AG09319 (cell line): ENCODE results near the gene YAP1.

Experiments
- DNase-seq: peaks from one replicate; pipeline ENCODE4 v3.0.0-alpha.2; 2010; ENCODE audit warnings: low read depth; ENCODE audit errors: extremely low read depth
- TF ChIP-seq, protein P1 (sequence below): IDR thresholded peaks from 2 replicates; pipeline ENCODE4 v1.5.1; 2011; ENCODE audit warnings: low read depth, mild to moderate bottlenecking, inconsistent platforms, low read length, moderate library complexity

The YAP1 gene

DNA sequence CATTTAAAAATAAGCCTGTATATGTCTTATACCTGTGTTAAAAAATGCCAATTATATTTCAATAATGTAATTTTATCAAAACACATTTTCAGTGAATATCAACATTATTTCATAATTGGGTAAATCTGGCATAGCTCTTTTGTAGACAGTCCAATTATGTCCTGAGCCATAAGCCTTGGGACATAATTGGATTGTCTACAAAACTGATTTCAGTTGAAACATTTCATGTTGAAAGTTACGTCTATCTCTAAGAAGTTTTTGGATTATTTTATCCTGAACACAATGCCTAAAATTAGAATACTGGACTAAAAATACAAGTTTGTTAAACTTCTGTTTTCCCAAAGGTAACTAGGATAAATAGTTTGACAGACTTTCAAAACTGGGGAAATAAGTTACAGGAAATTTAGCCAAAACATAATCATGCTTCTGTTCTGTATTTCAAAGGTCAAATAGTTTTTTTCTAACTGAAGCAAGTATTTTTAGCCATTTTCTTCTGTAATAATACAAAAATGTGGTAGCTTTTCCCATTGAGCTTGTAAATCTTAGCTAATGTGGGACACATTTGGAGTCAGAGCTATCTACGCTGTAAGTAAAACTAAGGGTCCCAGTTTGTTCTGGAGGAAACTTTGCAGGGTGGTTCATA lies 106.3 kb downstream of the YAP1 start:
- no peak for DNase-seq
- TF ChIP-seq, protein P1, sequence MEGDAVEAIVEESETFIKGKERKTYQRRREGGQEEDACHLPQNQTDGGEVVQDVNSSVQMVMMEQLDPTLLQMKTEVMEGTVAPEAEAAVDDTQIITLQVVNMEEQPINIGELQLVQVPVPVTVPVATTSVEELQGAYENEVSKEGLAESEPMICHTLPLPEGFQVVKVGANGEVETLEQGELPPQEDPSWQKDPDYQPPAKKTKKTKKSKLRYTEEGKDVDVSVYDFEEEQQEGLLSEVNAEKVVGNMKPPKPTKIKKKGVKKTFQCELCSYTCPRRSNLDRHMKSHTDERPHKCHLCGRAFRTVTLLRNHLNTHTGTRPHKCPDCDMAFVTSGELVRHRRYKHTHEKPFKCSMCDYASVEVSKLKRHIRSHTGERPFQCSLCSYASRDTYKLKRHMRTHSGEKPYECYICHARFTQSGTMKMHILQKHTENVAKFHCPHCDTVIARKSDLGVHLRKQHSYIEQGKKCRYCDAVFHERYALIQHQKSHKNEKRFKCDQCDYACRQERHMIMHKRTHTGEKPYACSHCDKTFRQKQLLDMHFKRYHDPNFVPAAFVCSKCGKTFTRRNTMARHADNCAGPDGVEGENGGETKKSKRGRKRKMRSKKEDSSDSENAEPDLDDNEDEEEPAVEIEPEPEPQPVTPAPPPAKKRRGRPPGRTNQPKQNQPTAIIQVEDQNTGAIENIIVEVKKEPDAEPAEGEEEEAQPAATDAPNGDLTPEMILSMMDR = no peak

DNA sequence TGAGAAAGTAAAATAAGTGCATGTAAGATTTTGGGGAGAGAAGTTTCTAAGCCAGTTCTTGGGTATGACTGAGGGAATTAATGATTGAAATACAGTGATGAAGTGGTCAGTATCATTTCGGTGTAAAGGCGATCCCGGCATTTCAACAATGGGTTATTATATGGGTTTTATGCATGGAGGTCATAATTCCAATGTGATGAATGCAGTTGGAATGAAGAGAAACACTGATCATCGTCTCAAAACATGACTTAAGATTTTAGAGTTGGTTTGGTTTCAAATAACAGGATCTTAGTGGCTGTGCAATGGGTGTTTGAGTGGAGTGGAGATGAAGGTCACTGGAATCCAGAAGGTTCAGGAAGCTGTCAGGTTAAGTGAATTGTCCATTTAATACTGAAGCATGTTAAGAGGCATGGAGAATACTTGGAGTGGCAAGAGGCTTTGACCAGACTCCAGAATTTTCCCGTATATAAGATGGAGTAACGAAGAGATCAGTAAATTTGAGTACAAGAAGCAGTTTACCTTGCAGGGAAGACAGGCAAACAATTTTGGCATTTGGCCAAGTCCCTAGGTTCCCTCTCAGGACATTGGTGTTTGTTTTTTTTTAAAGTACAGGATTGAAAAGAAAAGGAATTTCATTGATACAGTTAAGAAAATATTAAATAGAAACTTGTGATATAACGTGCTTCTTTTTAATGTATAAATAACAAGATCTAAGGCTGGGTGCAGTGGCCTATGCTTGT lies 110.7 kb downstream of the YAP1 start:
- DNase-seq = no peak
- TF ChIP-seq, protein P1 = no peak

DNA sequence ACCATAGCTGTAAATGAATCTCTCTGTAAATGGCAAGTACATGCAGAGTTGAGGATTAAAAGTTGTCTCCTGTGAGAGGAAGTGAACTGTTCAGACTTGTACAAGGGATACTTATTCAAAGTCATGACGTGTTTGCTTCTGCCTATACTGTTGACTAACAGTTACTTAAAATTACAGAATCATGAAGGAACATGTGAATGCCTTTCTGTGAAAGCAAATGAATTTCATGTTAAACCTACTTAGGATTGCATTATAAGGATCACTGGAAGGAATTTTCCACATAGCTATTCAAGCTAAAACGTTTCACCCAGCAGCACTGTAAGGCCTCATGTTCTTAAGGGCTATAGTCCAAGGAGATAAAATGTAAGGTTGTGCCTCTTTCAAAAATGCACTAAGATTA lies 113.6 kb downstream of the YAP1 start:
- no peak for DNase-seq
- TF ChIP-seq, protein P1 = no peak

DNA sequence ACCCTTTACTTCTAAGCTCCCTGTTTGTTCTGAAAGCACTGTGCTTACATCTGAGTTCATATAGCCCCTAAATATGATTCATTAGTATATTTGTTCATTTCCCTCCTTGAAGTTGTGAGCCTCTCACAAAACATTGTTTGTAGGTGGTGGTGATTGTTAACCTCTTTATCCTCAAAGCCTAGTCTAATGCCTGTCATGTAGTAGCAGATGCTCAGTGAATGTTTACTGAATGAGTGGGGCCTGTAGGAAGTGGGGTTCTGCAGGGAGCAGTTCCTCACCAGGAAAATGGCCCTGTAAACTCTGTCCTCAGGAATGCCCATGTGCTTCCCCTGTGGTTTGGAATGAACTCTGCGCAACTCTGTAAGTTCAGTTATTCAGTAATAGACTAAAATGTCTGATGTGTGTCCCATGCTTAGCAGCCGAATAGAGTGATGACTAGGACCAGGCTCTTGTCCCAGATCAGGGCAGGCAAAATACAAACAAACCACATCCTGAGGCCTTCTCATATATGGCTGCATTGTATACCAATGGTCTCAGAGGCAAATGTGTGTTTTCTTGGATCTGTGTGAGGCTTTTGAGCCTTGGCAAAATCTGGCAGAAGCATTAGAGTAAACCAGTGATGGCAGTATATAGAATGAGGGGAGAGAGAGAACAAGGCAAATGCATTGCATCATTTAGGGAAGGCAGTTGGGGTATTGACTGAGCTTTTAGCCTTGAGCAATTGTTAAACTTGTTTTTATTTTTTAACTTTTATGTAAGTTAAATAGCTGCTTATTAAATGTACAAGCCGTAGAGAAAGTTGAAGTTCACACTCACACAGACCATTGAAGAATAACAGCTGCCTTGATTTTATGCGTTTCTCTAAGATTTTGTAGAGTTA lies 115.7 kb downstream of the YAP1 start:
- DNase-seq = peak; percentile 37
- TF ChIP-seq, protein P1 = no peak

DNA sequence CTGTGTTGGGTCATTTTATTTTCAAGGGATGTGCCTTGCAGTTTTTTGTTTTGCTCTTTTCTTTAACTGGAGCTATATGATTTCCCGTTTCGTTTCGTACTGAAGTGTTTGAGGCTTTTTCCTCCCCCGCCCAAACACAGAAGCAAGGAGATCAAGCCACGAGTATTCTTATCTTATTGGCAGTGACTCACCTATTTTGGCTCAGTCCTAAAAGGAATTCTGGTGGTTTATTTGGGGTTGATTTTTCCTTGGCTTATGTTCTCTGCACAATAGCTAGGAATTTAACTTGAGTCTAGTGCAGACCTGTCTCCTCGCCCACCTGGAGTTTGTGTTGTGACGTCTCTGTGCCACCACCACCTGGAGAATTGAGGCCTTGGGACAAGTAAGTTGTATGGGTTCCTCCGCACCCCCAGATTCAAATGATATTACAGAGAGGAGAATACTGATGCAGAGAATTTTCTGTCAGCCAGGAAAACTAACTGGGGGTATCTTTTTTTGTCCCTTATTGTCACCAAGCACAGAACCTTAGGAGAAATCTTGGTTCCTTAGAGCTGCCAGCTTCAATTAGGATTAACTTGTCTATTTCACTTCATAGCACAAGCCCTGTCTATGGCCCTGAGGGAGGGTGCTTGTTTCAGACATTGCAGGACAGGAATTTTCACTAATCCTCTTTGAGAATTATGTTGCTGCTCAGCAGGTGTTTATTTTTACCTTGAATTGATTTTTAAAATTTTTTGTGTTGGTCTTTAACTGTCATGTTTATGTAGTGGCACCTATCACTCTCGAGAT lies 116.6 kb downstream of the YAP1 start:
- TF ChIP-seq, protein P1 = no peak
- no peak for DNase-seq

DNA sequence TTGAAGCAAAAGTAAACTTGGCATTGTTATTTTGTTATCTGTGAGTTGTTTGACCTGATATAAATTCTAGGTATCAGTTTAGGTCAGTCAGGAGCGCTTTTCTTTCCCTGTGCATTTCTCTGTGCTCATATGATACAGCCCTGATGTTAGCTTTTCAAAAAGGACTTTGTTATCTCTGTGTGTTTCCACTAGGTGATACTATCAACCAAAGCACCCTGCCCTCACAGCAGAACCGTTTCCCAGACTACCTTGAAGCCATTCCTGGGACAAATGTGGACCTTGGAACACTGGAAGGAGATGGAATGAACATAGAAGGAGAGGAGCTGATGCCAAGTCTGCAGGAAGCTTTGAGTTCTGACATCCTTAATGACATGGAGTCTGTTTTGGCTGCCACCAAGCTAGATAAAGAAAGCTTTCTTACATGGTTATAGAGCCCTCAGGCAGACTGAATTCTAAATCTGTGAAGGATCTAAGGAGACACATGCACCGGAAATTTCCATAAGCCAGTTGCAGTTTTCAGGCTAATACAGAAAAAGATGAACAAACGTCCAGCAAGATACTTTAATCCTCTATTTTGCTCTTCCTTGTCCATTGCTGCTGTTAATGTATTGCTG lies 119.4 kb downstream of the YAP1 start:
- TF ChIP-seq, protein P1 = no peak
- no peak for DNase-seq
